B cell (primary cell): ENCODE results near the gene KLK4. TPM values are rescaled to one million over a fixed set of nuclear protein-coding genes. Genes with fewer than 3 reads are reported as not detected.
A peak's percentile ranks its signal among the peaks of the same experiment; 100 is the strongest.

ENCODE experiments used
- ATAC-seq: fragments of 200-7000 bp; cut with Tn5 transposase; one replicate; pipeline ENCODE4 v1.10.0; 2021; ENCODE audit warnings: low read depth, mild to moderate bottlenecking, moderate number of reproducible peaks, moderate library complexity
- CTCF ChIA-PET: fragments of 350-600 bp; sonication (Branson Sonifier 250); formaldehyde crosslinking; loops from one replicate; lab custom pipeline; 2021; ENCODE audit warnings: antibody characterized with exemption, inconsistent platforms; lab: Charles Lee
- POLR2A ChIA-PET: fragments of 350-600 bp; sonication (Branson Sonifier 250); formaldehyde crosslinking; loops from one replicate; lab custom pipeline; 2021; ENCODE audit warnings: antibody characterized with exemption; lab: Charles Lee
- DNase-seq: peaks from one replicate; pipeline ENCODE4 v3.0.0; 2013
- H2AFZ ChIP-seq: 2 replicates; pipeline ENCODE4 v1.6.1; 2012; ENCODE audit warnings: mild to moderate bottlenecking, low read depth, low read length; ENCODE audit not compliant: insufficient read depth, poor library complexity, severe bottlenecking
- H3K27ac ChIP-seq, 2 donors: 1 replicate in 1 of 2; 2 replicates in 1 of 2; pipeline ENCODE4 v1.5.1; 2012 to 2013; ENCODE audit warnings: low read length in 2 of 2, mild to moderate bottlenecking in 2 of 2, moderate library complexity in 1 of 2
- H3K27me3 ChIP-seq, 4 experiments: fragments of 200-600 bp in 1 of 4; sonication (generic) in 1 of 4; replicated peaks in 1 of 4; 1 replicate in 2 of 4; 2 replicates in 2 of 4; pipeline versions ENCODE4 v1.6.1 to v1.7.0; 2013 to 2016; ENCODE audit warnings: low read length in 3 of 4, mild to moderate bottlenecking in 2 of 4, mixed read lengths in 1 of 4, moderate library complexity in 1 of 4; ENCODE audit not compliant: insufficient read depth in 4 of 4, control insufficient read depth in 3 of 4; ENCODE audit errors: control extremely low read depth in 1 of 4
- H3K36me3 ChIP-seq, 2 experiments: replicated peaks in 1 of 2; 1 replicate in 1 of 2; 2 replicates in 1 of 2; pipeline versions ENCODE4 v1.6.1 to v1.7.1; 2013; ENCODE audit warnings: low read length in 1 of 2; ENCODE audit not compliant: insufficient read depth in 2 of 2, control insufficient read depth in 1 of 2; ENCODE audit errors: control extremely low read depth in 1 of 2, extremely low read depth in 1 of 2
- H3K4me1 ChIP-seq, 2 donors: fragments of 200-600 bp in 1 of 2; sonication (generic) in 1 of 2; 1 replicate in 1 of 2; 2 replicates in 1 of 2; pipeline versions ENCODE4 v1.5.1 to v1.6.1; 2013 to 2017; ENCODE audit warnings: low read length in 2 of 2; ENCODE audit not compliant: control insufficient read depth in 2 of 2, insufficient read depth in 2 of 2
- H3K4me2 ChIP-seq: replicated peaks from 2 replicates; pipeline ENCODE3; 2012; ENCODE audit warnings: mild to moderate bottlenecking, low read depth, low read length; ENCODE audit not compliant: poor library complexity, severe bottlenecking
- H3K4me3 ChIP-seq, 5 experiments: fragments of 200-600 bp in 1 of 5; sonication (generic) in 1 of 5; 1 replicate in 3 of 5; 2 replicates in 2 of 5; pipeline versions ENCODE4 v1.5.1 to v1.7.0; 2011 to 2016; ENCODE audit warnings: low read length in 4 of 5, mild to moderate bottlenecking in 4 of 5, low read depth in 2 of 5, control low read depth in 1 of 5, moderate library complexity in 1 of 5; ENCODE audit not compliant: insufficient read depth in 1 of 5; ENCODE audit errors: control extremely low read depth in 1 of 5, extremely low read depth in 1 of 5
- H3K79me2 ChIP-seq: fragments of 200-600 bp; sonication (generic); one replicate; pipeline ENCODE4 v1.6.0; 2016; ENCODE audit warnings: low read length; ENCODE audit not compliant: control insufficient read depth, insufficient read depth
- H3K9ac ChIP-seq: fragments of 200-600 bp; sonication (generic); 2 replicates; pipeline ENCODE4 v1.6.1; 2017; ENCODE audit warnings: mild to moderate bottlenecking, low read length, moderate library complexity
- H3K9me3 ChIP-seq, 3 donors: one replicate each; pipeline versions ENCODE4 v1.6.1 to v1.7.1; 2013; ENCODE audit warnings: low read length in 2 of 3; ENCODE audit not compliant: control insufficient read depth in 2 of 3, insufficient read depth in 1 of 3; ENCODE audit errors: control extremely low read depth in 1 of 3
- H4K20me1 ChIP-seq: 2 replicates; pipeline ENCODE4 v1.6.0; 2012; ENCODE audit warnings: mild to moderate bottlenecking, low read length; ENCODE audit not compliant: insufficient read depth, control insufficient read depth, poor library complexity, severe bottlenecking
- H3K27ac Mint-ChIP-seq: one replicate; pipeline ENCODE4 v1.8.0; 2021; ENCODE audit warnings: mixed read lengths
- H3K27me3 Mint-ChIP-seq: one replicate; pipeline ENCODE4 v1.8.0; 2021; ENCODE audit warnings: mixed read lengths
- H3K4me1 Mint-ChIP-seq: one replicate; pipeline ENCODE4 v1.8.0; 2021; ENCODE audit warnings: mixed read lengths
- H3K4me3 Mint-ChIP-seq: one replicate; pipeline ENCODE4 v1.8.0; 2021; ENCODE audit warnings: mixed read lengths
- H3K9me3 Mint-ChIP-seq: one replicate; pipeline ENCODE4 v1.8.0; 2022; ENCODE audit warnings: mixed read lengths; ENCODE audit not compliant: insufficient read depth
- EZH2 ChIP-seq: IDR thresholded peaks from 2 replicates; pipeline ENCODE4 v1.6.1; 2012; ENCODE audit warnings: borderline replicate concordance, low read depth, mild to moderate bottlenecking, moderate library complexity, low read length; ENCODE audit not compliant: insufficient read depth, poor library complexity, severe bottlenecking
- WGBS: methylation state at CpG from one replicate; pipeline ENCODE4 v1.1.5; 2013; ENCODE audit warnings: missing lambda C conversion rate; ENCODE audit not compliant: insufficient coverage; 5-methylcytosine and 5-hydroxymethylcytosine counted together
- intact Hi-C: fragments of 100-400 bp; cut with micrococcal nuclease; formaldehyde crosslinking; loops from one replicate; pipeline ENCODE4 v1.10.0; 2022
- polyA plus RNA-seq: library from polyadenylated mRNA; depleted of rRNA; stranded (reverse); fragments of >200 nt; gene quantifications from 2 replicates; pipeline ENCODE4 v1.2.3, GENCODE V29; 2012
- total RNA-seq, 2 donors: library from RNA; stranded (reverse); fragments of 120-200 nt in 1 of 2; gene quantifications; 1 replicate in 1 of 2; 2 replicates in 1 of 2; pipeline versions ENCODE4 v1.2.3 to v1.2.4, GENCODE V29; 2013 to 2022
- TF ChIP-seq, protein P1 (sequence below): fragments of 200-600 bp; IDR thresholded peaks from one replicate; pipeline ENCODE4 v1.8.0; 2022; ENCODE audit warnings: antibody characterized with exemption, mild to moderate bottlenecking

The KLK4 gene
- total and polyA plus RNA-seq, 2 donors (not counting 1 experiment from before 2014, with no cell fraction given): 0.45 to 0.52 TPM

DNA sequence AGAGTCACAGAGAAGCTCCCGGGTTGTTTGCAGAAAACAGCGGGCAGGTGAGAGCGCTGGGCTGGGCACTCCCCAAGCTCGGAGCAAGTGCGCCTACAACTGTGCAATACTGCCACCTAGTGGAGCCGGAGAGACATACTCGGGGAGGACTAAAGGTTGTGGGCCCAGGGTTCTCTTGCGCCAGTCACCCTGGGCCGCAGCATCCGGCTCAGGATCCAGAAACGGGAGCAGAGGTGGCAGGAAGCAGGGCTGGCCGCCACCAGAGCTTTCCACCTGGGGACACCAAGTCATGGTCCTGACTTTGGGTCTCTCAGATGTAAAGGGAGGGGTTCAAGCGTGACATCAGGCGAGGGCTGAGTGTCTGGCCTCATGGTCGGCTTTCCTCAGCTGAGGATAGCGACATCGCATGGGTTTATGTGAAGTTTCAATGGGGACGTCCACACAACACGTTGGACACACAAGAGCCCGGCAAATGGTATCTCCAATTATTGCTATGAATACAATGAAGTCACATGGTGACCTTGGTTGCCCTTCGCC lies 11.2 kb upstream of the KLK4 start:
- ATAC-seq: peak; percentile 99
- peak overlapping the region; percentile 37 for H3K27ac Mint-ChIP-seq
- intact Hi-C loops: loop anchor here (1.0 to 2.0 kb wide), 6 partner anchors 26 to 670 kb away; no protein-coding TSS in a partner anchor
- H3K9me3 ChIP-seq: peaks cover 0 to 3% (median 0%) of the 10 kb centered on the region in 3 donors
- POLR2A ChIA-PET: interaction anchor here (0.8 kb wide), 1 partner anchor 118 kb away, joined by 8 read pairs; no protein-coding TSS in a partner anchor
- peak; percentile 89 for DNase-seq
- CTCF ChIA-PET: interaction anchor here (0.5 to 2.7 kb wide), 44 partner anchors 10 to 786 kb away, joined by 3 to 29 read pairs (median 5); partner anchors contain the start of genes CLEC11A and KLK15
- H3K4me2 ChIP-seq: no peak overlapping the region
- WGBS: 25% methylated on average over 16 of the region's 21 CpGs
- peaks cover 11% of the 10 kb centered on the region for H3K4me1 Mint-ChIP-seq
- H2AFZ ChIP-seq: peak overlapping the region; percentile 44
- H3K4me3 ChIP-seq: no peak overlapping the region
- no peak overlapping the region for H3K9ac ChIP-seq
- H3K4me3 Mint-ChIP-seq: peak overlapping the region; percentile 36
- H3K4me1 ChIP-seq: peaks cover 8 to 11% of the 10 kb centered on the region in 2 donors
- no peaks in the 10 kb centered on the region for H3K36me3 ChIP-seq
- H3K79me2 ChIP-seq: no peaks in the 10 kb centered on the region
- no peak overlapping the region for H3K27ac ChIP-seq
- TF ChIP-seq, protein P1, sequence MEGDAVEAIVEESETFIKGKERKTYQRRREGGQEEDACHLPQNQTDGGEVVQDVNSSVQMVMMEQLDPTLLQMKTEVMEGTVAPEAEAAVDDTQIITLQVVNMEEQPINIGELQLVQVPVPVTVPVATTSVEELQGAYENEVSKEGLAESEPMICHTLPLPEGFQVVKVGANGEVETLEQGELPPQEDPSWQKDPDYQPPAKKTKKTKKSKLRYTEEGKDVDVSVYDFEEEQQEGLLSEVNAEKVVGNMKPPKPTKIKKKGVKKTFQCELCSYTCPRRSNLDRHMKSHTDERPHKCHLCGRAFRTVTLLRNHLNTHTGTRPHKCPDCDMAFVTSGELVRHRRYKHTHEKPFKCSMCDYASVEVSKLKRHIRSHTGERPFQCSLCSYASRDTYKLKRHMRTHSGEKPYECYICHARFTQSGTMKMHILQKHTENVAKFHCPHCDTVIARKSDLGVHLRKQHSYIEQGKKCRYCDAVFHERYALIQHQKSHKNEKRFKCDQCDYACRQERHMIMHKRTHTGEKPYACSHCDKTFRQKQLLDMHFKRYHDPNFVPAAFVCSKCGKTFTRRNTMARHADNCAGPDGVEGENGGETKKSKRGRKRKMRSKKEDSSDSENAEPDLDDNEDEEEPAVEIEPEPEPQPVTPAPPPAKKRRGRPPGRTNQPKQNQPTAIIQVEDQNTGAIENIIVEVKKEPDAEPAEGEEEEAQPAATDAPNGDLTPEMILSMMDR: peak; percentile 91
- no peak for TF ChIP-seq EZH2
- peaks cover 42% of the 10 kb centered on the region for H3K27me3 Mint-ChIP-seq
- H3K27me3 ChIP-seq: peaks cover 0 to 11% (median 5%) of the 10 kb centered on the region in 4 experiments
- no peaks in the 10 kb centered on the region for H3K9me3 Mint-ChIP-seq
- no peaks in the 10 kb centered on the region for H4K20me1 ChIP-seq
